AML-193 (cell line): ENCODE measurements around the gene PLEK.

Experiments used
- DNase-seq, 2 experiments: peaks; one replicate each; lab custom pipeline; 2025; lab: John Stamatoyannopoulos, UW

The PLEK gene

DNA sequence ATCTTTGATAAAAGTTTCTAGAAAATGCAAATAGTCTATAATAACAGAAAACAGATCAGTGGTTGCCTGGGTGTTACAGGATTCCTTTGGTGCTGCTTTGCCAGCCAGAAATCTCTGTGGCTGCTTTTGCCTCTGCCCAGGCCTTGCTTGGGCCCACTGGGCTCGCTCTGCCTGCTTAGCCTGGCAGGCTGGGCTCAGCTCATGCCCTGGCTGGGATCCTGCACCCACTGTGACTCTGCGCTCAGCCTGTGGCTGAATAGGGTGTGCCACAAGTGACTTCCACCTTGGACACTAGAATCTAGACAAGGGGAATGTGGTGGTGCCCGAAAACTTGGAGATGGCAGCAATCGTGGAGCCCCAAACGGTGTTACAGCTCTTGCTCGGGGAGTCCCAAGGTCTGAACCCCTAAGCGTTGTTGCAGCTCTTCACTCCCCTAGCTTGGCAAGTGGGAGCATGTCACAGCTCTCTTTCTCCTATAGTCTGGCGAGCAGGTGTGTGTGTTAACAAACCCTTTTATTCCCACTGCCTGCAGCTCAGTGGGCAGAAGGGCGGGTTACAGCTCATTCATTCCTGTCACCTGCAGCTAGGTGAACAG is 51.1 kb downstream of the PLEK start:
- DNase-seq = no peak

DNA sequence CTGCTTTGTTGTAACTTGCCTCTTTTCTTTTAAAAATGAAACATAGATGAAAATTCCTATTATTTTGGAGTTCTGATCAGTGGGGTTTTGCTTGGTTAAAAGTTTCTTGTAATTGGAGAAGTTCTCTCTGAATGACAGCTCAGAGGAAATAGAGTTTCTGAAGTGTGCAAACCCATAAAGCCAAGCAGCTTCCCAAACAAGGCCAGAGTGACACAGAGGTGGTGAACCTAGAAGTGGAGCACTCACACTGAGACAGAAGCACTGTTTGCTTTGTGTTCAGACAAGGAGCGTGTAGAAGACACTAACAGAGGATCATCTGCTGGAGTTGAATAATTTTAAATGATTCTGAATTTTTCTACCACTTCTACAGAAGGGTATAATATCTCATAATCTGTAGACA is 52.8 kb downstream of the PLEK start:
- DNase-seq = peak; percentile 8 to 18

DNA sequence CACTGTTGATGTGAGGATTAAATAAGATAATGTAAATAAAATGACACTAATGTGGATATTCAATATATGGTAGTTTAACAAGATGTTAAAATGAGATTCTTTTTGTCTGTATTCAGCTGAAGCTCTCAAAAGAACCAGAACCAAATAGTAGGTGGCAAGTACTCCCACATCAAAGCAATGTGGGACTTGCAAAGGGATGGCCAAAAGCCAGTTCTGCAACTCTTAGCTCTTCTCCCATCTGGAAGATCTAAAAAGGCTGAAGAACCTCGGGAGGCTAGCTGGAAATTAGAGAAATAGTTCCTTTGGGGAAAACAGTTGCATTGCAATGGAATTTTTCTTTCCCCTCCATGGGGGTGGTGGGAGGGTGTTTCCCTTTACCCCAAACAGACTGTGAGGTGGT is 53.3 kb downstream of the PLEK start:
- DNase-seq = no peak

DNA sequence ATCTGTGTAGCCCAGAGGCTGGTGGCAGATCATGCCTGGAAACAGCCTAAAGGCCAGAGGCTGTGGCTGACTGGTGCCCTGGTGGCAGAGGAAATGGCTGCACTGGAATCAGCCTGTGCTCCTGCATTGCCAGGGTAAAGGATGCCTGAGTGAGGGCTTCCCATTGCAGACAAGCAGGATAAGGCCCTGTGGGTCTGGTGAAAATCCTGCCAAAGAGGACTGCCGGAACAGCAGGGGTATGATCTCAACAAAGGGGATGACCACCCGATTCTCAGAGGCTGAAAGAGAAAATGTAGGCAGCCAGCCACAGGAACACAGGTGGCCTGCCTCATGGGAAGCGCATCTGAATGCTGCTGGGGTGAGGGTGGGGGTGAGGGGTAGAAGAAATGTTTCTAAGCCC is 53.8 kb downstream of the PLEK start:
- DNase-seq = no peak

DNA sequence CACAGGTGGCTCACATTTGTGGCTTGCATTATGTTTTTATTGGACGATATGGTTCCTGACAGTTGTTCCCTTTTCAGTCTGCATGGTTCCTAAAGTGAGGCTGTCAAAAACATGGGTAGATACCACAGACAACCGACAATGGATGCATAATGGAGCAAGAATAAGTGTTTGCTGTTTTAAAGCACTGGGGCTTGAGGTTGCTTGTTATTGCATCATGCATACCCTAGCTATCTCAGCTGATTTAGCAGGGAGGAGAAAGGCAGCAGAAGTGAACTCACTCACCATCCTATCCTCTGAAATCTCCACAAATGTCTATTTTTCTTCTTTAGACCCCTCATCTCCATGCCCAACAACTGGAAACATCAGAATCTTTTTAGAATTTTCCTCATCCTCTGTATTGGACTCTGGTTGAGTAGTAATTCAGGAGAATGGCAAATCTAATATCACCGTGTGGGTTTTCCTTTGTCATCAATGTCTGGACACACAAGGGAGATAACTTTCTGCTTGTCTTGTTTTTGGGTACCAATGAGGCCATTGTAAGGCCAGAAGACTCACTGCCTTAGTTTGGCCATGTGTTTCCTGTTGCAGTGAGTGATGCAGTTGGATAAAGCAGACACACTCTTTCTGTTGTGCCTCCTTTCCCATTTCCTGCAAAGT is 55.3 kb downstream of the PLEK start:
- peak; percentile 38 to 59 for DNase-seq

DNA sequence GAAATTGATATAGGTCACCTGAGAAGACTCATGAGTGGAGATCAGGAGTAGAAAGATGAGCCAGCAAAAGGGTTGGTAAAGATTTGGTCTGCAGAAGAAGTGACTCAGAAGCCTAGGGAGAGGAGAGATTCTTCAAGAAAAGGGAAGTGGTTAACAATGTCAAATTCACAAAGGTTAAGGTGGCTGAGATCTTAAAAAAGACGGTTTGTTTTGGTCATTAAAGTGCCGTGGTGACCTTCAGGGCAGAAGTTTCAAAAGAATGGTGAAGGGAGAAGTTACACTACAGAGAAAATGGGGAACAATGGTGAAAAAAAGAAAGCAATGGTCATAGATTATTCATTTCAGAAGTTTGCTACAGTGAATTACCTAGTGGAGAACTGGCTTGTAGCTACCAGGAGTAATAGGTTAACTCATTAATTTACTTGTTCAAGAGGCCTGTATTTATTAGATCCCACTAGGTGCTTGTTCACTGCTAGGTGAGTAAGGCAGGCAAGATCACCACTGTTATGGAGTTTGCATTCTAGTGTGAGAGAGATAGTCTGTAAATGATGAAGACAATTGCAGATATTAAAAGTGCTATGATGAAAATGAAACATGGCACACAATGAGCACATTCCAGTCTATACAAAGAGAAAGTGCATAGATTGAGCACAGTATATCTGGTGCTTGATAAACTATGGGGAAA is 59.0 kb downstream of the PLEK start:
- peak; percentile 99 to 100 for DNase-seq

DNA sequence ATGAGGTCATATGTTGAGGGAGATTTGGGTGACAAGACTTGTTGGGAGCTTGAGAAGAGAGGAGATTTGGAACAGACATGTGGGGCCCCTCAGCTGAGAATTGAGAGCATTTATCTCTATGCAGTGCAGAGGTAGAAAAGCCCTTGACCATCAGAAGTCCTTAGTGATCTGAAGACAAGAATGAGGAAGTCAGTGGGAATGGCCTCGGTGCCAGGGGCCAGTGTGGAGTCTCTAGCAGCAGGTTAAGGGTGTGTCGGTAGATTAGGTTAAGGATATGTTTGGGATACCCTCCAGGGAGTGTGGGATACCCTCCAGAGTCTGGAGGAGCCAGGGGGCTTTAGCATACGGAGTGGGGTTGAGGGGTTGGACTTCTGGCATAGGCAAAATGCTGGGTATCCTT is 60.4 kb downstream of the PLEK start:
- DNase-seq = peak in 1 of 2 experiments; percentile 7

DNA sequence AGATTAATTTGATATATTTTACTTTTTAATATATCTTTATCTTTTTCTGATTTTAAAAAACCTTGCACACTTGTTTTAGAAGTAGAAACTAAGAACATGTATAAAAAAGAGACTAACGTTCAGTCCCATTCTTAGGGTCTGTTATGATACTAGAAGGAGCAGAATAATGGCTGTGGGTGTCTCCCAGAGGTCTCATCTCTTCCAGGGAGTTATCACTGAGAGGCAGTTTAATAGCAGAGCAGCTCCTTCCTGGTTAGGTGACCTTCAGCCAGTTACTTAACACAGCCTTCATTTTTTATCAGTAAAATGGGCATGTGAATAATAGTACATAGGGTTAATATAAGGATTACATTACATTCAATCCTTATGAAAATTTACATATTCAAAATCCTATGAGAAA is 61.4 kb downstream of the PLEK start:
- no peak for DNase-seq

DNA sequence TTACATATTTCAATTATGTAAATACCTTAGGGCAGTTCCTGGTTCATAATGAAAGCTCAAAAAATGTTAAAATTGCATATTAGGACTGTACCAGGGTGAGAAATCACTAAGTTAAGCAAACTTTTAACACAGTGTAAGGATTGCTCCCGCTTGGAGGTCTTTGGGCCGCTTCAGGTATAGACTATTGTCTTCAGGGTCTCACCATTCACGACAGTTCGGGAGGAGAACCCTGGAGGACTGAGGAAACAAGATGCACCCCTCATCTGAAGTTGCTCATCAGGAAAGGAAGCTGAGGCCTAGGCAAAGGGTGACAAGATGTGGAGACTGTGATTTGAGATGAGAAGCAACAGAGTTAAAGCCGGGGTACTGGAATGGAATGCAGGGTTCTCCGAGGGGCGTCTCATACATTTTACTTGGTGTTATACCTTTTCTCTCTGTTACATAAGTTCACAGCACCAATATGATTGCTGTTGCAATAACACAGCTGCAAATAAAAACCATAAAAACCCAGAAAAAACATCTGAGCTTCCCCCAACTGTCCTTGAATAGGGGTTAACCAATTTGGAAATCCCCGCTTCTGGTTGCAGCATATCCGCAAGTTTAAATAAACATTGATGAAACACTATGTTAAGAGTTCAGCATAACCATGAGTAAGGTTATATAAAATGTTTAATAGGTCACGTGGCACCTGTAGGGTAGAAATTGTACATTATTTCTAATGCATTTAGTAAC is 61.9 kb downstream of the PLEK start:
- peak; percentile 93 to 94 for DNase-seq

DNA sequence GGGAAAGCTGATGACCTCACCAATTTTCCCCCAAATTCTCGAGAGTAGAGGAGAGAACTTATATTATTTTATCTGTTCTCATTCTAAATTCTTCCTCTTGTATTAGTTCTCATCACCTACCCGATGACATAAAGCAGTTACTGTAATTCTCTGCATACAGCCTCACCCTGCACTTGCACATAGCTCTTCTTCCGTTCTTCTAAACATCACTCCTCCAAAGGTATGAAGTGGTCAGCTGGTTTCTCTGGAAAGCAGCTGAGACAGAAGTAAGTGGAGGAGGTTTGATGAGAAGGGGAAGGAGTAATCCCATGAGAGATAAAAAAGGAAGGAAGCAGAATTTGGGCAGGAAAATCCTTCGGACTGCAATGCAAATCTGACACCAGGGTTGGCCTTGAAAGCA is 63.0 kb downstream of the PLEK start:
- DNase-seq = no peak

DNA sequence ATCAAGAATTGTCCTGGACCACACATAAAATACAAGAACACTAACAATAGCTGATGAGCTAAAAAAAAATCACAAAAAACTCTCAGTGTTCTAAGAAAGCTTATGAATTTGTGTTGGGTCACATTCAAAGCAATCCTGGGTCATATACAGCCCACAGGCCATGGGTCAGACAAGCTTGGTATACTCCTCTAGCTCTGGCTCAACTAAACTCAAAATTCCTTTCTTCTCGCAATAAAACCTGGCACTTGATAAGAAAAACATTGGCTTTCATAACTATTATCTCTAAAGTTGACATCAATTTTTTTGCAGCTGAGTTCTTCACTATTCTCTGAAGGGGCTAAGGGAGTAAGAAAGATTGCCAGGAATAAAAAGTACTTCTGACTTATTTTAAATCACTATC is 63.7 kb downstream of the PLEK start:
- no peak for DNase-seq

DNA sequence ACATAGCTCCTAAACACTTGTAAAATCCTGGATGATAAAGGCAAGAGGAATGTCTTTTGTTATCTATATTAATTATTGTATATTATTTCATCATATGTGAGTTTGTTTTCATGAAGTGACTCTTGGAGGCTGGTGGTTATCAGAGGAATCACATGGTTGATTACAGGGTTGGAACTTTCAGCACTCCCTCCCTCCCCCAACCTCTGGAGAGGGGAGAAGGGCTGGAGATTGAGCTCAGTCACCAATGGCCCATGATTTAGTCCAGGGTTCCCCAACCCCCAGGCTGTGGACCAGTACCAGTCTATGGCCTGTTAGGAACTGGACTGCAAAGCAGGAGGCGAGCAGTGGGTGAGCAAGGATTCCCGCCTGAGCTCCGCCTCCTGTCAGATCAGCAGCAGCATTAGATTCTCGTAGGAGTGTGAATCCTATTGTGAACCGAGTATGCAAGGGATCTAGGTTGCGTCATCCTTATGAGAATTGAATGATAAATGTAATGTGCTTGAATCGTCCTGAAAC is 64.3 kb downstream of the PLEK start:
- DNase-seq = no peak

DNA sequence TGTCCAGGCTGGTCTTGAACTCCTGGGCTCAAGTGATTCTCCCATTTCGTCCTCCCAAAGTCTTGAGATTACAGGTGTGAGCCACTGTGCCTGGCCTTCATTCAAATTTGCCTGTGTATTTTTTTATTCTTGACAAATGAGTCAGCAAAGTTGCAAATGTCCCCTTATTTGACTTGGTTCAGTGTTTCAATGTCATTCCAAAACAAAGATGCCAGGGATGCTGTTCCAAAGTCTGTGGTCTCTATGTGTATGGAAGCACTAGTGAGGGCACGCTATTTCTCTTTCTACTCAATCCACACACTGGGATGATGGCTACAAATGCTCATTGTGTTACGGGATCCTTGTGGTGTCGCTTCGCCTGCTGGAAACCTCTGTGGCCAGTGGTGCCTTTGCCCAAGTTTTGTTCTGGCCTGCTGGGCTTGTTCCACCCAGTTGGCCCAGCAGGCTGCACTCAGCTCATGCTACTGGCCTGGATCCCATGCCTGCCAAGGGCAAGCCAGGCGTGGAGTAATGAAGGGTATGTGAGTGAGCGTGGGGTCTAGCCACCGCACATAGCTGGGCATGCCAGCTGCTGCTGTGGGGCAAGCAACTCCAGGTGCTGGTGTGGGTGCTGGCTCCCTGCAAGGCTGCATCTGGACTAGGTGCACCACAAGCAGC is 66.4 kb downstream of the PLEK start:
- no peak for DNase-seq

DNA sequence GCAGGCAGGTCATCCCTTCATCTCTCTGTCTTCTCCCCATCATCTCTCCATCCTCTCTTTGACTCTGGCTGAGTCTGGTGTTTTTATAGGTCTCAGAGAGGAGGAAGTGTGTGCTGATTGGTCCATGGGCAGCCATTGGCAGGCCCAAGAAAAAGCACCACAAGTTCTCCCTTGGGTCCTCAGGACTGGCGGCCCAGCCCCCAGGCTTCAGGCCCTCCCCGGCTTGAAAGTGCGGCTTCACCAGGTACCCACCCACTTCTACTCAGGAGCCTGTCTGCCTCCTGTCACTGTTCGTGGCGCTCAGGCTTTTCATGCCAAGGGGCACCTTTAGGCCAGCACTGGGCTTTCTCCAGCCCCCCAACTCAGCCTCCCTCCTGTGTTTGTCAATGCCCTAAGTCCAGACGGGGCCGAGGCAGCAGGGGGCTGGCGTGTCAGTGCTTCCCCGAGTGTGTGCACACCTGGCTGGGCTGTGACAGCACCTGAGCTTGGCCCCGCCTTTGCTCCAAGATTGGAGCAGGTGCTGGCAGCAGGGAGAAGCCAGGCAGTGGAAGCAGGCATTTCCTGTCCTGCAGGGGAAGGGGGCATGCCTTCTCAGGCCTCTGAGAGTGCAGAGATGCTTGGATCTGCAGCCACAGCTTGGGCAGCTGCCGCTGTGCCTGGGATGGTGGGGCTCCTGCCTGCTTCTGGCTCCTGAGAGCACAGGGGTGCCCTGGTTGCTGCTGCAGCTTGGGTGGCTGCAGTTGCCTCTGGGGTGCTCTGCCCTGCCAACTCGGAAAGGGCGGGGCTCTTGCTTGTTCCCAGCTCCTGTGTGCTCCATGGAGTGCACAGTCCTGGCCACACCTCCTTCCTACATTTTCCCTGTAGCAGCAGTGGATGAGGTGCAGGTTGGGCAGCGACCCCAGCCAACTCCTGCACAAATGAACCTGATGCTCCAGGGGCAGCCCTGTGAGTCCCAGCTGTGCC is 67.9 kb downstream of the PLEK start:
- no peak for DNase-seq

DNA sequence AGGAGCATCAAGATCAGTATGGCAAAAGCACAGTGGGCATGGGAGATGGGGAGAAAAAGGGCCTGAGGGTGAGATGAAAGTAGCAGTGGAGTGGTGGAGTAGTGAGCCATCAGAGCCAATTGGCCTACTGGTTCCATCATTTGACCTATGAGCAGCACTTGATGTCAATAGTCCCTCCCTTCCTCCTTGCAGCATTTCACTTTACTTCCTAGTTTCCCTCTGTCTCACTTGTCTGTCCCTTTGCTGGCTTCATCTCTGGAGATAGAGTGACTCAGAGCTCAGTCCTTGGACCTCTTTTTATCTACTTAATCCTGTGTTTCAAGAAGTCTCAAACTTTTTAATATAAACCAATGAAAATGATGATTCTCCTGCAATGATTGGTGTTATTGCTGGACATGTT is 69.9 kb downstream of the PLEK start:
- peak; percentile 22 to 28 for DNase-seq

DNA sequence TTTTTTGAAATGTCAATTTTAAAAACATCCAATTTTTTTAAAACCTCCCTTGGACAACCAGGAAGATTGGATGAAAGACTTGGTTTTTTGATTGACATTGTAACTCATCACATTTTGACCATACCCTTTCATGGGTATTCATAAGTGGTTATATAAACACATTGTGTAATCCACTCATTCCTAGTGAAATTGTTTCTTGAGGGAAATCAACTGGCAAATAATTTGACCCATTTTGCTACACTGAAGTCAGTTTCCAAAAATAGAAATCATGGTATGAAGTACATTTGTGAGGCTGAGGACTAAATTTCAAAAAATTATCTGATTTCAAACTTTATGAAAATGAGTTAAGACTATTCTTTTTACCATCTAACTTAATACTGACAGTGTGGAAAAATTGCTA is 70.5 kb downstream of the PLEK start:
- no peak for DNase-seq

DNA sequence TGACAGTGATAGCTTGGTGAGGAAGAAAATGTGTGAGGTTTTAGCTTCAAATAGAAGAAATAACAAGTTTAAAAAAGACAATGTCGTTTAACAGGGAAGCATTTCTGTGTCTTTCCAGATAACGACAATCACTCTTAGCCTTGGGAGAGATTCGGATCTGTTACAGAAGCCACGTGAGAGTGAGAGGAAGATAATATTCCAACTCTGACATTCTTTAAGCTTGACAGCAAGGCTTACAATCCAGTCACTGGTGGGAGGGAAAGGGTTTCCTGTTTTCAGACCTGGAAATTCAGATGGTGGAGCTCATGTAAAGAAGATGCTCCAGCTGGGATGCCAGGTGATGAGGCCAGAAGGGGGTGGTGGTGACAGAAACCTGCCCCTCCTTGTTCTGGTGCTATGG is 71.2 kb downstream of the PLEK start:
- no peak for DNase-seq

DNA sequence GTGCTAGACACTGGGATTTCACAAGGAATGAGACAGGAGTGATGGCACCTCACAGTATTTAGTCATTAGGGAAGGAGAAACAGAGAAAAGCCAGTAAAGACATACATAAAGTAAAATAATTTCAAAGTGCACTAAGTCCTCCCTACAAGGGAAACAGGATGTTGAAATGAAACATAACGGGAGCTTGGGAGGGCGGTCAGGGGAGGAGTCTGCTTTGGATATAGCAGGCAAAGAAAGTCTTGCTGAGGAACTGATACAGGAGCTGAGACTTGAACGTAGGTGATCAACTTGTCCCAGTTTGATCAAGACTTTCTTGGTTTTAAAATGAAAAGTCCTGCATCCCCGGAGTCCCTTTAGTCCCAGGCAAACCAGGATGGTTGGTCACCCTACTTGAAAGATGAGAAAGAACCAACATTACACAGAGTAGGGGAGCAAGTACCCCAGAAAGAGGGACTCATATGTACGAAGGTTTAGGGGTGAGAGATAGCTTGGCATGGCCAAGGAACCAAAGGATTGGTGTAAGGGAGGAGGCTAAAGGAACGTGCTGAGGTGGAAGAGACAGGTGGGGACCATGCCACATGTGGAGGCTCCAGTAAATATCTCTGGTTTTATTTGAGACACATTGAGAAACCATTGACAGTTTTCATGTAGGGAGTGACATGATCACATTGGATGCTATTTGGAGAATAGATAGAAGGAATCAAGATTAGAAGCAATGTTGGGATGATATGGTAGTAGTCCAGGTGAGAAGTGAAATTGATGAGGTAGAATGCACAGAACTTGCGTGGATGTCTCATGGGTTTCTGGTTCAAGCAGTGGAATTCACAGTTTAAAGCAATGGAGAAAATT is 73.6 kb downstream of the PLEK start:
- no peak for DNase-seq

DNA sequence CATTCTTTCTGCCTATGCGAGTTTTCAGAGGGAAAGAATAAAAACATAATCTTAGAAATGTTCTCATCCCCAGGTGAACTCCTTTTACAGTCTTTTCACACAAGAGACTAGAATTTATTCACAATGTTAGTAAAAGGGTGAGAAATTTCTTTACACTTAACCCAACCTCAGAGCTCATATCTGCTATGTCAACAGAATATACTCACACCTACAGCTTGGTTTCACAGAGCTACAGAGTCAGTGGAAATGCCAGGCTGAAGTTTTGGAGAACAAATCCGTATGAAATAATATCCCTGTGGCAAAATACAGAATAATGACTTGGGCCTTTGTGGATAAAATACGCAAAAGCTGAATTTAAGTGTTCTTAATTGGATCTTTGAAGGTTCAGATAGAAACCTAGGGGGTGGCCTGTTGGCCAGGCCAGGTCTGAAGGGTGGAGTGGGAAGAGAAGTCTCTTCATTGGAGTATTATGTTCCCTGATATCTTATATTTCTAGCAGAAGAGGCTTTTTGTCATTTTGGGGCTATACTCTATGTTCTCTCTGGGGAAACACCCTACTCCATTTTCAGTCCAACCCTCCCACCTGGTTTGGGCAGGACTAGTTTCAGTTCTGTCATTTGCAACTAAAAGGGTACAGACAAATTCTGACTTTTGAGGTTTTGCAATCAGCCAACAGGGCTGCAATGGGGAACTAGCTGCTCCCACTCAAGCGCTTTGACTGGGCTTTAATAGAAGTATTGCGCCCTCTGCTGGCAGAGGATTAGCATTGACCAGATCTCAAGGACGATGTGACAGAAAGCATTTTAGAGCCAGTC is 76.3 kb downstream of the PLEK start:
- DNase-seq = peak; percentile 92 to 94
